MM.1S (cell line): ENCODE data around the gene RFTN1.

Experiments used
- DNase-seq: peaks from one replicate; pipeline ENCODE4 v3.0.0-alpha.2; 2015
- H2AFZ ChIP-seq: fragments of 300-600 bp; sonication (generic); 2 replicates; pipeline ENCODE4 v1.6.0; 2016; ENCODE audit warnings: antibody characterized with exemption, low read length
- H3F3A ChIP-seq: fragments of 300-600 bp; sonication (generic); 2 replicates; pipeline ENCODE4 v1.6.1; 2016; ENCODE audit warnings: mild to moderate bottlenecking, antibody characterized with exemption, low read length, moderate library complexity, mixed read lengths; ENCODE audit not compliant: insufficient read depth
- H3K27ac ChIP-seq: fragments of 300-600 bp; sonication (generic); 2 replicates; pipeline ENCODE4 v1.5.1; 2016; ENCODE audit warnings: mild to moderate bottlenecking, low read length
- H3K27me3 ChIP-seq: fragments of 300-600 bp; sonication (generic); replicated peaks from 2 replicates; pipeline ENCODE4 v1.6.0; 2016; ENCODE audit warnings: low read length; ENCODE audit not compliant: insufficient read depth
- H3K36me3 ChIP-seq: fragments of 300-600 bp; sonication (generic); replicated peaks from 2 replicates; pipeline ENCODE4 v1.6.1; 2016; ENCODE audit warnings: mild to moderate bottlenecking, low read length, mixed read lengths; ENCODE audit not compliant: insufficient read depth
- H3K4me1 ChIP-seq: fragments of 300-600 bp; sonication (generic); 2 replicates; pipeline ENCODE4 v1.6.1; 2016; ENCODE audit warnings: low read length, mixed read lengths
- H3K4me2 ChIP-seq: fragments of 300-600 bp; sonication (generic); 2 replicates; pipeline ENCODE4 v1.6.0; 2016; ENCODE audit warnings: low read depth, low read length
- H3K4me3 ChIP-seq: fragments of 300-600 bp; sonication (generic); 2 replicates; pipeline ENCODE4 v1.5.1; 2016; ENCODE audit warnings: low read length, mixed read lengths
- H3K79me2 ChIP-seq: fragments of 300-600 bp; sonication (generic); 2 replicates; pipeline ENCODE4 v1.6.1; 2016; ENCODE audit warnings: mixed run types, low read length, mixed read lengths
- H3K9ac ChIP-seq: fragments of 300-600 bp; sonication (generic); 2 replicates; pipeline ENCODE4 v1.6.1; 2016; ENCODE audit warnings: low read length, mixed read lengths
- H3K9me2 ChIP-seq: fragments of 300-600 bp; sonication (generic); replicated peaks from 2 replicates; pipeline ENCODE4 v1.6.1; 2016; ENCODE audit warnings: mild to moderate bottlenecking, low read length, mixed read lengths; ENCODE audit not compliant: insufficient read depth
- H3K9me3 ChIP-seq: fragments of 300-600 bp; sonication (generic); replicated peaks from 2 replicates; pipeline ENCODE4 v1.6.1; 2016; ENCODE audit warnings: mild to moderate bottlenecking, low read length, mixed read lengths; ENCODE audit not compliant: insufficient read depth
- H4K20me1 ChIP-seq: fragments of 300-600 bp; sonication (generic); 2 replicates; pipeline ENCODE4 v1.6.1; 2016; ENCODE audit warnings: mild to moderate bottlenecking, low read length, moderate library complexity, mixed read lengths; ENCODE audit not compliant: insufficient read depth
- CTCF ChIP-seq: fragments of 300-600 bp; sonication (generic); IDR thresholded peaks from 2 replicates; pipeline ENCODE4 v1.5.1; 2016; ENCODE audit warnings: antibody characterized with exemption, low read length, mixed read lengths
- EZH2 ChIP-seq: fragments of 300-600 bp; sonication (generic); optimal IDR thresholded peaks from 2 replicates; pipeline ENCODE3; 2017; ENCODE audit warnings: low read depth, mild to moderate bottlenecking, antibody characterized with exemption, low read length, mixed read lengths
- EZH2phosphoT487 ChIP-seq: fragments of 300-600 bp; sonication (generic); IDR thresholded peaks from 2 replicates; pipeline ENCODE4 v1.6.1; 2018; ENCODE audit warnings: antibody characterized with exemption, low read length

RFTN1 gene

GRCh38 chr3:16528581-16528993, 15.1 kb upstream of the RFTN1 start:
- Histone ChIP-seq H3K4me3 (no peak overlapping the region), H3K36me3 (no peaks in the 10 kb centered on the region), H3K9ac (no peak overlapping the region), H3F3A (no peaks in the 10 kb centered on the region), H2AFZ (no peak overlapping the region), H3K9me2 (no peaks in the 10 kb centered on the region), H4K20me1 (no peaks in the 10 kb centered on the region), H3K4me2 (no peak overlapping the region), H3K79me2 (no peaks in the 10 kb centered on the region), H3K9me3 (no peaks in the 10 kb centered on the region), H3K4me1 (no peaks in the 10 kb centered on the region), H3K27ac (no peak overlapping the region), H3K27me3 (no peaks in the 10 kb centered on the region)
- TF ChIP-seq EZH2 (no peak), CTCF (no peak)
- DNase-seq: no peak

GRCh38 chr3:16528106-16528505, 14.6 kb upstream of the RFTN1 start:
- TF ChIP-seq CTCF (no peak), EZH2phosphoT487 (no peak), EZH2 (no peak)
- Histone ChIP-seq H3K4me1 (no peaks in the 10 kb centered on the region), H3K79me2 (no peaks in the 10 kb centered on the region), H3K36me3 (no peaks in the 10 kb centered on the region), H3K9me2 (no peaks in the 10 kb centered on the region), H3K4me3 (no peak overlapping the region), H3K9ac (no peak overlapping the region), H2AFZ (no peak overlapping the region), H3K27me3 (no peaks in the 10 kb centered on the region), H3K4me2 (no peak overlapping the region), H3K27ac (no peak overlapping the region), H3F3A (no peaks in the 10 kb centered on the region), H4K20me1 (no peaks in the 10 kb centered on the region), H3K9me3 (no peaks in the 10 kb centered on the region)
- no peak for DNase-seq

- H3K79me2 ChIP-seq: no peaks in the 10 kb centered on the region
- no peak overlapping the region for H3K27ac ChIP-seq
- TF ChIP-seq CTCF (no peak), EZH2 (no peak), EZH2phosphoT487 (no peak)
- no peaks in the 10 kb centered on the region for H3K27me3 ChIP-seq
- H3K4me3 ChIP-seq: no peak overlapping the region
- H3K4me2 ChIP-seq: no peak overlapping the region
- H2AFZ ChIP-seq: no peak overlapping the region
- no peaks in the 10 kb centered on the region for H4K20me1 ChIP-seq
- H3K9me3 ChIP-seq: no peaks in the 10 kb centered on the region
- no peak overlapping the region for H3K9ac ChIP-seq
- no peak for DNase-seq
- H3K36me3 ChIP-seq: no peaks in the 10 kb centered on the region
- H3K9me2 ChIP-seq: no peaks in the 10 kb centered on the region
- H3K4me1 ChIP-seq: peaks cover 4% of the 10 kb centered on the region
- no peaks in the 10 kb centered on the region for H3F3A ChIP-seq
Measured at GRCh38 chr3:16524196-16524595, 10.7 kb upstream of the RFTN1 start.

- H3K4me1 ChIP-seq: peaks cover 8% of the 10 kb centered on the region
Measured at GRCh38 chr3:16523778-16524177, 10.3 kb upstream of the RFTN1 start.

More at GRCh38 chr3:16523778-16524177, 10.3 kb upstream of the RFTN1 start:
- Histone ChIP-seq H3K9ac (no peak overlapping the region), H3K27ac (no peak overlapping the region), H3K36me3 (no peaks in the 10 kb centered on the region), H3K9me2 (no peaks in the 10 kb centered on the region), H2AFZ (no peak overlapping the region), H3K79me2 (no peaks in the 10 kb centered on the region), H3K4me3 (no peak overlapping the region), H3K4me2 (no peak overlapping the region), H4K20me1 (no peaks in the 10 kb centered on the region), H3K27me3 (no peaks in the 10 kb centered on the region), H3F3A (no peaks in the 10 kb centered on the region), H3K9me3 (no peaks in the 10 kb centered on the region)
- TF ChIP-seq CTCF (no peak), EZH2 (no peak), EZH2phosphoT487 (no peak)
- no peak for DNase-seq
